Measurements from ENCODE around the gene POU6F1.

DNA sequence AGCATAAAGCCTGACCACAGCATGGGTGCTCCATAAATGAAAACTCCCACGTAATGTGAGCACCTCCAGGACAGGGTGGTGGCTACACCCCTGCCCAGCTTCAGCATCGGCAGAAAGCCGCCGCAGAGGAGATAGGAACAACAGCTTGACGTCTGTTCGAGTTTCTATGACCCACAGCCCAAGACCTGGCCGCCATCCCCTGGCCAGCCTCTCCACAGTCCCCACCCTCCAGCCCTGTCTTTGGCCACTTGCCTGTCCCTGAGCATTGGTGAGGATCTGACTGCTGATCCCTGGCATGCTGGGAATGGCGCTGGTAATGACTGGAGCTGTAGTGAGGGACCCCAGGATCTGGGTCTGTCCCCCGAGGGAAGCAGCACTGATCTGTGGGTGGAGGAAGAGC lies 21.3 kb downstream of the POU6F1 start:
- TF ChIP-seq, protein P1, sequence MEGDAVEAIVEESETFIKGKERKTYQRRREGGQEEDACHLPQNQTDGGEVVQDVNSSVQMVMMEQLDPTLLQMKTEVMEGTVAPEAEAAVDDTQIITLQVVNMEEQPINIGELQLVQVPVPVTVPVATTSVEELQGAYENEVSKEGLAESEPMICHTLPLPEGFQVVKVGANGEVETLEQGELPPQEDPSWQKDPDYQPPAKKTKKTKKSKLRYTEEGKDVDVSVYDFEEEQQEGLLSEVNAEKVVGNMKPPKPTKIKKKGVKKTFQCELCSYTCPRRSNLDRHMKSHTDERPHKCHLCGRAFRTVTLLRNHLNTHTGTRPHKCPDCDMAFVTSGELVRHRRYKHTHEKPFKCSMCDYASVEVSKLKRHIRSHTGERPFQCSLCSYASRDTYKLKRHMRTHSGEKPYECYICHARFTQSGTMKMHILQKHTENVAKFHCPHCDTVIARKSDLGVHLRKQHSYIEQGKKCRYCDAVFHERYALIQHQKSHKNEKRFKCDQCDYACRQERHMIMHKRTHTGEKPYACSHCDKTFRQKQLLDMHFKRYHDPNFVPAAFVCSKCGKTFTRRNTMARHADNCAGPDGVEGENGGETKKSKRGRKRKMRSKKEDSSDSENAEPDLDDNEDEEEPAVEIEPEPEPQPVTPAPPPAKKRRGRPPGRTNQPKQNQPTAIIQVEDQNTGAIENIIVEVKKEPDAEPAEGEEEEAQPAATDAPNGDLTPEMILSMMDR (conservative IDR thresholded peaks at IDR 0.05; ENCODE audit: low read length), result no peak
- TF ChIP-seq EZH2phosphoT487 (IDR thresholded peaks at IDR 0.05; ENCODE audit: borderline replicate concordance), result no peak

Data from Loucy (cell line).